ENCODE results near the gene SLMAP. TPM values are rescaled to one million over a fixed set of nuclear protein-coding genes. Genes with fewer than 3 reads are reported as not detected.

Gene SLMAP
- total and polyA plus RNA-seq, 2 donors from 2014 or later, result 22.0 to 86.1 TPM

DNA sequence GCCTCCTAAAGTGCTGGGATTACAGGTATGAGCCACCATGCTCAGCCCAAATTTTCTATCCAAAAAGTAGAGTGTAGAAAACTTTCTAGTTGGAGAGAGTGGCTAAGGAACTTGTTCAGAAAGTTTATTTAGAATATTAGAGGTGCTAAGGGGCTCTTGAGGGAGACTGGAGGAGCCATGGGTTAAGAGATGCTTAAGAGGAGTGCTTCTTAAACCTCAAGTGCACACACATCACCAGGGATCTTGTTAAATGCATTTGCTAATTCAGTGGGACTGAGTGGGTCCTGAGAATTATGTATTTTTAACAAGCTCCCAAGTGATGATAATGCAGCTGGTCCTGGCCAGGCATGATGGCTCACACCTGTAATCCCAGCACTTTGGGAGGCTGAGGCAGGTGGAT, 29.7 kb upstream of the SLMAP start:
- DNase-seq (no peak), FAIRE-seq (no peak)
- intact Hi-C loops (cut with DNase I), result no loop called here

DNA sequence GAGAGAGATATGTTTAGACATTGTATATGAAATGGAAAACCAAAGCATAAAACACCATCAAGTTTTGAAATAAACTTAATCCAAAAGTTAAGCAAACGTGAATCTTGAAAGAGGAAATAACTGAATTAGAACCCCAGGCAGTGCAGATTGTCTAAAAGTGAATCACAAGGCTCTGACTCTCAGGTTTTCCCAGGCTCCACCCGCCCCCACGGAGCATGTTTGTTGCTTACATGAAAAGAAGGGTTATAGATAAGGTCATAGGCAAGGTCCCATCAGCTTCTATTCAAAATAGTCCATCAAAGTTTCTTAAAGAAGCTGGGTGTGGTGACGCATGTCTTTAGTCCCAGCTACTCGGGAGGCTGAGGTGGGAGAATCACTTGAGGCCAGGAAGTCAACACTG, 29.0 kb upstream of the SLMAP start:
- Histone ChIP-seq H3K27me3 (ENCODE audit: control insufficient read depth, insufficient read depth, low read length) (no peaks in the 10 kb centered on the region), H3K36me3 (ENCODE audit: control insufficient read depth in 2 of 3, insufficient read depth in 3 of 3, low read length in 3 of 3) (no peaks in the 10 kb centered on the region), H3K4me1 (ENCODE audit: control insufficient read depth in 2 of 3, insufficient read depth in 2 of 3, low read depth in 1 of 3, low read length in 3 of 3) (no peaks in the 10 kb centered on the region), H3K9ac (ENCODE audit: low read length in 3 of 3) (no peak overlapping the region), H3K4me3 (ENCODE audit: low read length in 3 of 3) (no peak overlapping the region), H3K9me3 (ENCODE audit: control insufficient read depth in 2 of 3, insufficient read depth in 1 of 3, low read length in 3 of 3) (no peaks in the 10 kb centered on the region), H3K27ac (ENCODE audit: low read depth in 2 of 2, low read length in 2 of 2) (no peak overlapping the region)
- no peak for DNase-seq
- intact Hi-C loops (cut with DNase I), result no loop called here
- TF ChIP-seq, protein P1, sequence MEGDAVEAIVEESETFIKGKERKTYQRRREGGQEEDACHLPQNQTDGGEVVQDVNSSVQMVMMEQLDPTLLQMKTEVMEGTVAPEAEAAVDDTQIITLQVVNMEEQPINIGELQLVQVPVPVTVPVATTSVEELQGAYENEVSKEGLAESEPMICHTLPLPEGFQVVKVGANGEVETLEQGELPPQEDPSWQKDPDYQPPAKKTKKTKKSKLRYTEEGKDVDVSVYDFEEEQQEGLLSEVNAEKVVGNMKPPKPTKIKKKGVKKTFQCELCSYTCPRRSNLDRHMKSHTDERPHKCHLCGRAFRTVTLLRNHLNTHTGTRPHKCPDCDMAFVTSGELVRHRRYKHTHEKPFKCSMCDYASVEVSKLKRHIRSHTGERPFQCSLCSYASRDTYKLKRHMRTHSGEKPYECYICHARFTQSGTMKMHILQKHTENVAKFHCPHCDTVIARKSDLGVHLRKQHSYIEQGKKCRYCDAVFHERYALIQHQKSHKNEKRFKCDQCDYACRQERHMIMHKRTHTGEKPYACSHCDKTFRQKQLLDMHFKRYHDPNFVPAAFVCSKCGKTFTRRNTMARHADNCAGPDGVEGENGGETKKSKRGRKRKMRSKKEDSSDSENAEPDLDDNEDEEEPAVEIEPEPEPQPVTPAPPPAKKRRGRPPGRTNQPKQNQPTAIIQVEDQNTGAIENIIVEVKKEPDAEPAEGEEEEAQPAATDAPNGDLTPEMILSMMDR (IDR thresholded peaks at IDR 0.05; ENCODE audit: borderline replicate concordance, extremely low read depth, insufficient read depth), result no peak
- no peak for FAIRE-seq

More for the DNA sequence above, 29.7 kb upstream of the SLMAP start:
- Histone ChIP-seq H3K9ac (ENCODE audit: low read length in 3 of 3) (no peak overlapping the region), H3K27ac (ENCODE audit: low read depth in 2 of 2, low read length in 2 of 2) (no peak overlapping the region), H3K9me3 (ENCODE audit: control insufficient read depth in 2 of 3, insufficient read depth in 1 of 3, low read length in 3 of 3) (no peaks in the 10 kb centered on the region), H3K4me1 (ENCODE audit: control insufficient read depth in 2 of 3, insufficient read depth in 2 of 3, low read depth in 1 of 3, low read length in 3 of 3) (no peaks in the 10 kb centered on the region), H3K36me3 (ENCODE audit: control insufficient read depth in 2 of 3, insufficient read depth in 3 of 3, low read length in 3 of 3) (no peaks in the 10 kb centered on the region), H3K27me3 (ENCODE audit: control insufficient read depth, insufficient read depth, low read length) (no peaks in the 10 kb centered on the region), H3K4me3 (ENCODE audit: low read length in 3 of 3) (no peak overlapping the region)
- TF ChIP-seq, protein P1 (IDR thresholded peaks at IDR 0.05; ENCODE audit: borderline replicate concordance, extremely low read depth, insufficient read depth), result no peak

DNA sequence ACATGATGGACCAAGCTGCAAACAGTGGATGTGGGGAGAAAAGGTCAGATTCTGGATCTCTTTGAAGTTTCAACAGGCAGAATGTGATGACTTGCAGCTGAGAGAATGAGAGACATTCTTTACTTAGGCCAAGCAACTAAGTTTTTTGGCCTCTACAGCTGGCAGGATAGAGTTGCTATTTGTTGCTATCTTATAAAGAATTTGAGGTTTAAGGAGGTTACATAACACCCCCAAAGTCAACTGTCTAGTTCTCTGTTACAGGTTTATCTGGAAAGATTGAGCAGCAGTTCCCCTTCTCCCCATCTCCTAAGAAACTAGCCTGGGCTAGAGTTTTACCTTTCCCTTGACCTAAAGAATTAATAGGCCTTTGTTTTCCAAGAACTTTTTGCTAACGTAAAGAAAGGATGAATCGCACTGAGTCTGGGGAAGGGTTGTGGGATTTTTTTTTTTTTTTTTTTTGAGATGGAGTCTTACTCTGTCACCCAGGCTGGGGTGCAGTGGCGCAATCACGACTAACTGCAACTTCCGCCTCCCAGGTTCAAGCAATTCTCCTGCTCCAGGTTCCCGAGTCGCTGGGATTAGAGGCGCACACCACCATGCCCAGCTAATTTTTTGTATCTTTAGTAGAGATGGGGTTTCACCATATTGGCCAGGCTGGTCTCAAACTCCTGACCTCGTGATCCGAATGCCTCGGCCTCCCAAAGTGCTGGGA, 26.6 kb upstream of the SLMAP start:
- H3K4me3 ChIP-seq (ENCODE audit: low read length in 3 of 3), result no peak overlapping the region
- H3K4me1 ChIP-seq (ENCODE audit: control insufficient read depth in 2 of 3, insufficient read depth in 2 of 3, low read depth in 1 of 3, low read length in 3 of 3), result no peaks in the 10 kb centered on the region
- no peaks in the 10 kb centered on the region for H3K9me3 ChIP-seq (ENCODE audit: control insufficient read depth in 2 of 3, insufficient read depth in 1 of 3, low read length in 3 of 3)
- TF ChIP-seq, protein P1 (IDR thresholded peaks at IDR 0.05; ENCODE audit: borderline replicate concordance, extremely low read depth, insufficient read depth), result no peak
- H3K9ac ChIP-seq (ENCODE audit: low read length in 3 of 3), result no peak overlapping the region
- intact Hi-C loops (cut with DNase I), result no loop called here
- no peaks in the 10 kb centered on the region for H3K36me3 ChIP-seq (ENCODE audit: control insufficient read depth in 2 of 3, insufficient read depth in 3 of 3, low read length in 3 of 3)
- FAIRE-seq (no peak), DNase-seq (peak in 1 of 5 donors; percentile 21)
- H3K27ac ChIP-seq (ENCODE audit: low read depth in 2 of 2, low read length in 2 of 2), result no peak overlapping the region
- H3K27me3 ChIP-seq (ENCODE audit: control insufficient read depth, insufficient read depth, low read length), result no peaks in the 10 kb centered on the region

Measured in kidney (tissue), 14 donors.